HG03520 (cell line): Measurements from ENCODE around the gene C8G.
A peak's percentile ranks its signal among the peaks of the same experiment; 100 is the strongest.

Experiments
- ATAC-seq: cut with Tn5 transposase; IDR thresholded peaks from one replicate; pipeline ENCODE4 v1.9.1; 2021; ENCODE audit warnings: mild to moderate bottlenecking, moderate library complexity; ENCODE audit not compliant: unreplicated experiment

The C8G gene

GRCh38 chr9:136980669-136981478 lies 35.8 kb downstream of the C8G start:
- no peak for ATAC-seq

- ATAC-seq, result no peak
These were observed 36.7 kb downstream of the C8G start for GRCh38 chr9:136981588-136982231.

- no peak for ATAC-seq
These were observed 37.4 kb downstream of the C8G start, which contains the start of gene LCNL1 for GRCh38 chr9:136982232-136983051. Gene LCNL1 (plus strand): TSS chr9:136982993. CDS start chr9:136983587, 594 bp downstream.

- ATAC-seq, result no peak
These were observed 38.1 kb downstream of the C8G start for GRCh38 chr9:136983167-136983566.

GRCh38 chr9:136983656-136984314 lies 38.7 kb downstream of the C8G start:
- no peak for ATAC-seq

GRCh38 chr9:136984464-136985026 lies 39.5 kb downstream of the C8G start:
- ATAC-seq, result no peak

GRCh38 chr9:136985027-136985602 lies 40.1 kb downstream of the C8G start:
- no peak for ATAC-seq

GRCh38 chr9:136985853-136986252 lies 40.8 kb downstream of the C8G start:
- ATAC-seq, result no peak

GRCh38 chr9:136988872-136989271 lies 43.8 kb downstream of the C8G start:
- ATAC-seq, result no peak

- no peak for ATAC-seq
These were observed 45.3 kb downstream of the C8G start for GRCh38 chr9:136990242-136990911.

GRCh38 chr9:136991993-136992818 lies 47.2 kb downstream of the C8G start, which contains the start of gene PAXX:
Gene PAXX (plus strand): TSS chr9:136992422. CDS start chr9:136992444, 22 bp downstream.
- ATAC-seq, result peak; percentile 72

- ATAC-seq, result no peak
These were observed 47.9 kb downstream of the C8G start for GRCh38 chr9:136992819-136993369.

- no peak for ATAC-seq
These were observed 49.3 kb downstream of the C8G start for GRCh38 chr9:136994180-136994887.

GRCh38 chr9:136994888-136995230 lies 49.8 kb downstream of the C8G start:
- ATAC-seq, result no peak

- no peak for ATAC-seq
These were observed 50.3 kb downstream of the C8G start for GRCh38 chr9:136995362-136995761.

- no peak for ATAC-seq
These were observed 50.8 kb downstream of the C8G start for GRCh38 chr9:136995772-136996311.
